ENCODE measurements around the gene CCDC154.
"Not testable (repeated sequence)": the region's sequence is repeated elsewhere in the genome, so short reads cannot be mapped to it uniquely, and the experiment has no call there.

The CCDC154 gene

GRCh38 chr16:1455190-1456171, 11.1 kb upstream of the CCDC154 start:
- DNase-seq = no peak

GRCh38 chr16:1454561-1454960, 10.2 kb upstream of the CCDC154 start:
- no peak for DNase-seq

- no peak for DNase-seq
These were observed 9.0 kb upstream of the CCDC154 start for GRCh38 chr16:1453316-1453715.

- DNase-seq = no peak
These were observed 8.2 kb upstream of the CCDC154 start for GRCh38 chr16:1452530-1452929.

- DNase-seq = no peak
These were observed 7.5 kb upstream of the CCDC154 start for GRCh38 chr16:1451702-1452392.

GRCh38 chr16:1450841-1451240, 6.5 kb upstream of the CCDC154 start:
- no peak for DNase-seq

- DNase-seq = no peak
These were observed 5.9 kb upstream of the CCDC154 start for GRCh38 chr16:1450218-1450617.

GRCh38 chr16:1449201-1449788, 4.9 kb upstream of the CCDC154 start:
- no peak for DNase-seq

- no peak for DNase-seq
These were observed 4.3 kb upstream of the CCDC154 start for GRCh38 chr16:1448536-1449116.

- no peak for DNase-seq
These were observed 3.6 kb upstream of the CCDC154 start for GRCh38 chr16:1447965-1448364.

- no peak for DNase-seq
These were observed 2.1 kb upstream of the CCDC154 start for GRCh38 chr16:1446296-1447080.

- DNase-seq = no peak
These were observed 1.3 kb upstream of the CCDC154 start for GRCh38 chr16:1445518-1446203.

GRCh38 chr16:1444730-1445517, 568 bp upstream of the CCDC154 start:
- no peak for DNase-seq

GRCh38 chr16:1443403-1443973, 868 bp downstream of the CCDC154 start:
- DNase-seq = no peak

- DNase-seq = no peak
These were observed 1.7 kb downstream of the CCDC154 start for GRCh38 chr16:1442697-1443096.

- DNase-seq = no peak
These were observed 2.9 kb downstream of the CCDC154 start for GRCh38 chr16:1441391-1441829.

- DNase-seq = not testable (repeated sequence)
These were observed 4.7 kb downstream of the CCDC154 start for GRCh38 chr16:1439699-1440074.

- DNase-seq = no peak
These were observed 5.2 kb downstream of the CCDC154 start for GRCh38 chr16:1439058-1439698.

GRCh38 chr16:1438229-1439057, 5.9 kb downstream of the CCDC154 start:
- DNase-seq = no peak

All from fibroblast of skin of scalp (primary cell).